NCI-H1092 (cell line): ENCODE results near the gene RTF2.
A peak's percentile ranks its signal among the peaks of the same experiment; 100 is the strongest.

Source experiments
- DNase-seq: peaks from one replicate; lab custom pipeline; 2025; lab: John Stamatoyannopoulos, UW

RTF2 gene, protein sequence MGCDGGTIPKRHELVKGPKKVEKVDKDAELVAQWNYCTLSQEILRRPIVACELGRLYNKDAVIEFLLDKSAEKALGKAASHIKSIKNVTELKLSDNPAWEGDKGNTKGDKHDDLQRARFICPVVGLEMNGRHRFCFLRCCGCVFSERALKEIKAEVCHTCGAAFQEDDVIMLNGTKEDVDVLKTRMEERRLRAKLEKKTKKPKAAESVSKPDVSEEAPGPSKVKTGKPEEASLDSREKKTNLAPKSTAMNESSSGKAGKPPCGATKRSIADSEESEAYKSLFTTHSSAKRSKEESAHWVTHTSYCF

GRCh38 chr20:56468316-56469076 lies at the start of gene RTF2:
TSS of gene RTF2 (plus strand) at chr20:56468627. CDS start at chr20:56468698, 71 bp downstream.
- peak; percentile 86 for DNase-seq

- DNase-seq: no peak
Observed at GRCh38 chr20:56420028-56420427, 48.4 kb upstream of the RTF2 start.

GRCh38 chr20:56420940-56421688 lies 47.3 kb upstream of the RTF2 start:
- DNase-seq: no peak

GRCh38 chr20:56422076-56422823 lies 46.2 kb upstream of the RTF2 start:
- DNase-seq: no peak

DNA sequence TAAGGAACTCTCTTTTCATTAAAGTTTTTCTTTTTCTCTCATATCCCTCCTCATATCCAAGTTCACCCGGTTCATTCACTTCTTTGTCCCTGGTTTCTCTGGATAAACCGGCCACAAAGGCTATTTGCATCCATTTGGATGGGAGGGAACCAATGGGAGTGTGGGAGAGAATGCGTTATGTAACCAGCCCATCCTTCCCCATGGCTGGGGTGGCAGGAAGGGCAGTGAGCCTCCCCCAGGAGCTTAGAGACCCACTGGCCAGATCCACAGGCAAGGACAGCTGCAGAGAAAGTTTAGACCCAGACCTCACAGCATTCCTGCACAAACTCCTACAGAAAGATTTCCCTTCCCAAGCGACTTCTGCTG lies 45.6 kb upstream of the RTF2 start:
- no peak for DNase-seq

- no peak for DNase-seq
Observed at GRCh38 chr20:56423211-56423610, 45.2 kb upstream of the RTF2 start.

GRCh38 chr20:56423886-56424285 lies 44.5 kb upstream of the RTF2 start:
- DNase-seq: no peak

DNA sequence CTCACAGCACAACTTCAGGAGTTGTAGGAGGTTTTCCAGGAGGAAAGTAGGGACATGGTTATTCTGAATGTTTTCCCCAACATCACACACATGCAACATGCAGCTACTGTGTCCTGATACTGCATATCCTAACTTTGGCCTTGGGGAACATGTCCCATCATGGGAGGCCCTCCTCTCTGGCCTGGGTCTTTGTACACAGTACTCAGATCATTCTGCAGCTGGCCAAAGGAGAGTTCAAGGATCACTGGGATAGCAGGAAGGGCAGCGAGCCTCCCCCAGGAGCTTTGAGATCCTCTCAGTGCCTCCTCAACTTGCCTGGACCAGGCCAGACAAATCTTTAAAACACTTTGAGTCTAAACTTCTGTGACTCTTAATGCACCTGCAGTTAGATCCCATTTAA lies 43.5 kb upstream of the RTF2 start:
- no peak for DNase-seq

DNA sequence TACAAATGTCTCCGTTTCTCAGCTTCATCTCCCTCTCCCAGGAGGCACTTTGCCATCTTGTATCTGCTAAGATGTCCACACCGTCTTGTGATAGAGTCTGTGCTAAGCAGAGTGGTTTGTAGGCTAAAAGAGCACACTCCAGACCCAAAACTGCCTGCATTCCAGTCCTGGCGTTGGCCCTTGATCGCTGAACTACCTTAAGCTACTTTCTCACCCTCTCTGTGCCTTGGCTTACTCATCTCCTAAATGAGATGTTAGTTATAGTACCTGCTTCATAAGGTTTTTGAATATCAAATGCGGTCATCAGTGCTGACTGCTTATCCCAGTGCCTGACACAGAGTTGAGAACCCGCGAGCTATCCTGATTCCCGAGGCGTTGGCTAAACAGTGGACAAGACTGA lies 42.4 kb upstream of the RTF2 start:
- no peak for DNase-seq

DNA sequence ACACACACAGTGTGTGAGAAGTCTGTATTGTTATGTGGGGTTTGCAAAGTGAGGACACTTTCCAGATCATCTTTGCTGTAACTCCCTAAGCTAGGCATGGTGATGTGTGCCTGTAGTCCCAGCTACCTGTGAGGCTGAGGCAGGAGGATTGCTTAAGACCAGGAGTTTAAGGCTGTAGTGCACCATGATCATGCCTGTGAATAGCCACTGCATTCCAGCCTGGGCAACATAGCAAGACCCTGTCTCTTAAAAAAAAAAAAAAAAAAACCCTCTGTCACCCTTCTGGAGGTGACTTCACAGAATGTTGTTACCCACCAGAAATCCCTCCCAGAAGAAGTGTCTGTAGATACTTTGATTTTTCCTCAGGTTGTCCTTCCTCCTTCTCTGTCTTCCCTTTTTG lies 41.5 kb upstream of the RTF2 start:
- DNase-seq: no peak

DNA sequence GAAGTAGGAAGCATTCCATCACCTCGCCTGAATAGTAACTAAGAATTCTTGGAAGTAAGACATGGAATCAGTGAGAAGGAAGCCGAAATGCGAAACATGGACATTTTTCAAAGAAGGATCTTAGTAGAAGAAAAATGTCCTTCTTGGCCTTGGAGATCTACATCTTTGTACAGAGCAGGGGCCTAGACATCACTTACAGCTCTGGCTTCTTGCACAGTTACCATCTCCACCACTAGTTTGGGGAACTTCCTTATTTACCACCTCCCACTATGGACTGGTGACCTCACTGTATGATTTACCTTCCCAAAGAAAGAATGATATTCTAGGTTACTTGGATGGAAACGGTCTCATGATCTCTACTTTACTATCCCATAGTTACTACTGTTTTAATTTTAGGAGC lies 40.6 kb upstream of the RTF2 start:
- DNase-seq: no peak

DNA sequence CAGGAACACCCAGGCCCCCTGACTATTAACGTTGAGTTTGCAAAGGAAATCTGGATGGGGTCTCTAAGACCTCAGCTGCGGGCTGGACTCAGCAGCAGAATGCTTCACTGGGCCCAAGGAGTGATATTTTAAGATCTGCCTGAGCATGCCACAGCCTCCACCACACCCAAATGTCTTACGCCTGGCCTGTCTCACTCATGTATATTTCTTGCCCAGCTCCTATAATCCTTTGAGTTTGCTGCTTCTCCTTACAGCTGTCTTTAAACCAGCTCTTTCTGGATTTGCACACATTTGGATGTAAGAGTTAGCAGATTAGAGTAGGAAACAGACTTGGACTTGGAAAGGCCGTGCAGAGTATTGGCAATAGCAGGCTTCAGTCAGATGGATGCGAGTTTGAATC lies 40.0 kb upstream of the RTF2 start:
- DNase-seq: no peak

GRCh38 chr20:56428881-56429280 lies 39.5 kb upstream of the RTF2 start:
- no peak for DNase-seq

DNA sequence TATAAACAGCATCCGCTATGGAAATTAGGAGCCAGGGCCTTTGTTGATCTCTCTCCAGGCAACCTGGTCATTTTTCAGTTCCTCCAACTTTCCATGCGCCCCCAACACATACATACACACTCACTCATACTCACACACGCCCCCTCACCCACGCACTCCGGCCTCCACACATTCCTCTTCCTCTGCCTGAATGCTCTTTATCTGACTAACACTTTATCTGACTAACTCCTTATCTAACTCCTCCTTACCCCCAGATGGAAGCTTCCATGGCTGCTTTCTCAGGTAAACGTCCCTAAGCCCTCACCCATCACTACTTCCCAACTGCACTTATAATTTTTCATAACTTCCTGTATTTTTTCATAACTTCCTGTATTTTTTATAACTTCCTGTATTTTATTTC lies 38.9 kb upstream of the RTF2 start:
- DNase-seq: no peak

DNA sequence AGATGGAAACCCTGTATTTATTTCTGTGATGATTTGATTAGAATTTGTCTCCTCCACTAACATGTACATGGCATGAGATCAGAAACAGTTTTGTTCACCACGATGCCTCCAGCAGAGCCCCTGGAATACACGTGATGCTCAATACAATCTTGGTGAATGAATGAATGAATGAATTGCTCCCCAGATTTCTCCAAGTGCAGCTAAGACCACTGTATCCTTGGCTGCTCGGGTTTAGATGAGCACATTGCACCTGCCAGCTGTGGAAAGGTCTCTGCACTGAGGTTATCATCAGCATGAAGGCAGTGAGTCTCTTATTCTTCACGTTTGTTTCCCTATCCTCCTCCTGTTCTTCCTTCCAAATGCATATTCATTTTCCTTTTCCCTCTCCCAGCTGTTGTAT lies 38.5 kb upstream of the RTF2 start:
- no peak for DNase-seq

DNA sequence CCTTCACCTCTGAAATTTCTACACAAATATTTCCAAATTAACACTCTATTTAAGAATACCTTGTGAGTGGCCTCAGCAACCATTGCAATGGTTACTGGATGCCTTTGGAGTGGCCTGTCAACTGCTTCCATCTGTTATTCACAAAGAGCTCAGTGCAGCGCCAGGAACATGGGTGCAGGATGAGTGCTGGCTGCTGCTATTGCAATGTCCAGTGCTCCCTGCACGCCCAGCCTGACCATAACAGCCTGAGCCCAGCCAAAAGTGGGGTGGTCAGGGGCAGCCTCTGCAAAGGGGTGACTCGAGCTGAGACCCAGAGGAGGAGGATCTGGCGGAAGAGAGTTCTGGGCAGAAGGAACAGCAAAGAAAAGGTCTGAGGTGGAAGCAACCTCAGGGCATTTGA lies 38.0 kb upstream of the RTF2 start:
- DNase-seq: no peak

DNA sequence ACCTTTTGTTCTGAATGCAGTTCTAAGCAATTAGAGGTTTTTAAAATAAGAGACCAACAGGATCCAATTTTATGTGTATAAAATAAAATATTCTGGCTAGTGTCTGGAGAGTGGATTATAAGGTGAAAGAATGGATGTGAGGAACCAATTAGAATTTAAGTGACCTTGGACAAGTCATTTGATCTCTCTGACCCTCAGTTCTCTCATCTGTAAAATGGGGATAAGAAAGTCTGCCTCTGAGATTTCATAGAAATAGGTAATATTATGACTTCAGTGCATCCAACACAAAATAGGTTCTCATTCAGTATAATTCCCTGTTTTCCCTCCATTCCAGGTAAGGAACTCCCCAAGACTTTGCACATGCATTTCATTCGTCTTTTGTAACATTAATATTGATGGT lies 37.5 kb upstream of the RTF2 start:
- no peak for DNase-seq

DNA sequence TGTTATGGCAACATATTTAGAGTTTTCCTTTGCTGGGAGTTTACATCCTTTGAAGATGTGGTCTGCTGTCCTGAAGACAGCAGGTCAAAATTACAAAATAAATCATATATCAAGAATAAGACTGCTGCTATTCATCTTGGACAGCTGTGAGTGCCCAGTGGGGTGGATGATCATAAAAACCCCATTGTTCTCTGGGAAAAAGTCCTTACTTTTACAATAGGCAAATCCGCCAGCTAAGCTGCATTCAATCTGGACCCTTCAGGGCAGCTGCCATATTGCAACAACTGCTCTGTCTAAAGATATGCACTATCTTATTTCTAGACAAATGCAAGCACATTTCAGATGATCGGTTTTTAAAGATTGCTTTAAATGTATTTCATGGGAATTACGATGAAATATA lies 37.0 kb upstream of the RTF2 start:
- no peak for DNase-seq

DNA sequence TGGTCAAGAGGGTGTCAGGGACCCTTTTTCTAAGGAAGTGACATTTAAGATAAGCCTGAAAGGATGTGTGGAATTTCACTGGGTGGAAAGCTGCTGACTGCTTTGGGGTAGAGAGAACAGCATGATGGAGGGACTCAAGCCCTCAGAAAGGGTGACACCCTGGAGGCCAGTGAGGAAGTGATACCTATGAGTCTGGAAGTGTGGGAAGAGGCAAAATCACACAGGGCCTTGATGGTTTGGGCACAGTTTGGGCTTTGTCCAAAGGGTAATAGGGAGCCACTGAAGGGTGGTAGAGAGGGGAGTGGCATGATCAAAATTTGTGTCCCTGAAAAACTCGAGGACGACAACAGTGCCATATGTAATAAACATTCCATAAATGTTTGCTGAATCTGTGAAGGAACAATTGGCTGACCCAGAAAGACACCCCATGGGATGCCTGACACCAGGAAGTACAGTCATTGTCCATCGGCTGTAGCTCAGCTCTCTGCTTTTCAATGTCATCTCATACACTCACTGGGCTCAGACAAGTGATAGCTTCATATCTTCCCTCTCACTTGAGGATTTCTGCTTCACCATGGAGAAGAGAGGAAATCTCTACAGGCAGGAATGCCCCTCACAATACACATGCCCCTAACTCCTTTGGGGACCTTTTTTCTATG lies 35.1 kb upstream of the RTF2 start:
- no peak for DNase-seq

GRCh38 chr20:56433880-56434255 lies 34.6 kb upstream of the RTF2 start:
- DNase-seq: no peak

DNA sequence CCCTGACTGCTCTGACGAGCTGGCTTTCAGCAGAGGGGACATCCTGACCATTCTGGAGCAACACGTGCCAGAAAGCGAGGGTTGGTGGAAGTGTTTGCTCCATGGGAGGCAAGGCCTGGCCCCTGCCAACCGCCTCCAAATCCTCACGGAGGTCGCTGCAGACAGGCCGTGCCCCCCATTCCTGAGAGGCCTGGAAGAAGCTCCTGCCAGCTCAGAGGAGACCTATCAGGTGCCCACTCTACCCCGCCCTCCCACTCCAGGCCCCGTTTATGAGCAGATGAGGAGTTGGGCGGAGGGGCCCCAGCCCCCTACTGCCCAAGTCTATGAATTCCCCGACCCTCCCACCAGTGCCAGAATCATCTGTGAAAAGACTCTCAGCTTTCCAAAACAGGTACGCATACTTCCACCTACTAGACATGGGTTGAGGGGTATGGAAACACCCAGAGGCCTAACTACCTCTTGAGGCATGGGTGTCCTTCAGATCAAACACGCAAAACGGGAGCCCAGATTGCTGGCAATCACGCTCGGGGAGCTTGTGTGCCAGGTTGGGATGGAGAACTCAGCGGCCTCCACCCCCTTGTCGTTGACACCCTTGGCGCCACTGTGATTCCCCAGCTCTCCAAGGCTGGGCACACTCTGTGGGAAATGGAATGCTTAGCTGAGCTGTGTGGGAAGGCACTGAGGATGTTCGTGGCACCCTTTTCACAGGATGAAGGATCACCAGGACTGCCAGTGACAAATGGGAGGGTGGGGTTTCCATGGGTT lies 31.0 kb upstream of the RTF2 start:
- DNase-seq: no peak
